GM12874 (cell line): ENCODE measurements around the gene TNNI3K.

Experiments used
- CTCF ChIP-seq: IDR thresholded peaks from 2 replicates; pipeline ENCODE4 v1.5.1; 2011; ENCODE audit warnings: low read depth, mild to moderate bottlenecking, control low read depth, low read length, moderate library complexity; ENCODE audit not compliant: insufficient read depth

Gene TNNI3K

GRCh38 chr1:74423471-74423870 is 188.3 kb downstream of the TNNI3K start:
- no peak for TF ChIP-seq CTCF

- no peak for TF ChIP-seq CTCF
Observed at GRCh38 chr1:74425676-74426075, 190.5 kb downstream of the TNNI3K start.

GRCh38 chr1:74426208-74426937 is 191.2 kb downstream of the TNNI3K start:
- no peak for TF ChIP-seq CTCF

- TF ChIP-seq CTCF, result no peak
Observed at GRCh38 chr1:74427681-74428080, 192.5 kb downstream of the TNNI3K start.

GRCh38 chr1:74429580-74429979 is 194.4 kb downstream of the TNNI3K start:
- no peak for TF ChIP-seq CTCF

- no peak for TF ChIP-seq CTCF
Observed at GRCh38 chr1:74430342-74430934, 195.3 kb downstream of the TNNI3K start.

- TF ChIP-seq CTCF, result no peak
Observed at GRCh38 chr1:74431531-74431930, 196.3 kb downstream of the TNNI3K start.
